NCI-H2029 treated with DMSO at 0.1 percent for 48 hours (cell line): ENCODE results near the gene RILPL2.
"Not testable (repeated sequence)": the region's sequence is repeated elsewhere in the genome, so short reads cannot be mapped to it uniquely, and the experiment has no call there.

Experiments used
- DNase-seq: peaks from one replicate; lab custom pipeline; 2025; lab: John Stamatoyannopoulos, UW

RILPL2 gene

GRCh38 chr12:123449856-123450255 lies 13.4 kb upstream of the RILPL2 start:
- DNase-seq = no peak

GRCh38 chr12:123449249-123449733 lies 12.8 kb upstream of the RILPL2 start:
- DNase-seq = no peak

- DNase-seq = no peak
These were observed 9.8 kb upstream of the RILPL2 start for GRCh38 chr12:123446333-123446713.

- DNase-seq = no peak
These were observed 9.2 kb upstream of the RILPL2 start for GRCh38 chr12:123445388-123446332.

GRCh38 chr12:123444092-123445026 lies 7.9 kb upstream of the RILPL2 start:
- DNase-seq = no peak

- DNase-seq = no peak
These were observed 6.3 kb upstream of the RILPL2 start for GRCh38 chr12:123442774-123443173.

- no peak for DNase-seq
These were observed 5.2 kb upstream of the RILPL2 start for GRCh38 chr12:123441523-123442164.

GRCh38 chr12:123435636-123436016 lies 858 bp downstream of the RILPL2 start:
- DNase-seq = no peak

GRCh38 chr12:123433615-123434014 lies 2.9 kb downstream of the RILPL2 start:
- DNase-seq = no peak

GRCh38 chr12:123431951-123432817 lies 4.3 kb downstream of the RILPL2 start:
- not testable (repeated sequence) for DNase-seq

- not testable (repeated sequence) for DNase-seq
These were observed 7.4 kb downstream of the RILPL2 start for GRCh38 chr12:123429101-123429500.

- no peak for DNase-seq
These were observed 7.9 kb downstream of the RILPL2 start for GRCh38 chr12:123428591-123428990.

- DNase-seq = no peak
These were observed 9.3 kb downstream of the RILPL2 start for GRCh38 chr12:123427036-123427769.

- DNase-seq = no peak
These were observed 15.2 kb downstream of the RILPL2 start for GRCh38 chr12:123421314-123421713.

GRCh38 chr12:123410041-123410412 lies 26.5 kb downstream of the RILPL2 start:
- DNase-seq = no peak

- DNase-seq = not testable (repeated sequence)
These were observed 27.0 kb downstream of the RILPL2 start for GRCh38 chr12:123409284-123410040.

GRCh38 chr12:123408619-123409018 lies 27.9 kb downstream of the RILPL2 start:
- DNase-seq = not testable (repeated sequence)

GRCh38 chr12:123407934-123408333 lies 28.6 kb downstream of the RILPL2 start:
- DNase-seq = not testable (repeated sequence)

GRCh38 chr12:123407269-123407668 lies 29.2 kb downstream of the RILPL2 start:
- not testable (repeated sequence) for DNase-seq

- no peak for DNase-seq
These were observed 31.9 kb downstream of the RILPL2 start for GRCh38 chr12:123404581-123404980.
